OCI-LY3 (cell line): Measurements from ENCODE around the gene MYO1F.

Experiments used
- H2AFZ ChIP-seq: fragments of 200-600, 300-600 bp; shearing (Covaris generic); 2 replicates; pipeline ENCODE4 v1.6.0; 2014; ENCODE audit warnings: antibody characterized with exemption, low read depth, low read length
- H3K27ac ChIP-seq: fragments of 200-600, 300-600 bp; sonication (generic); 2 replicates; pipeline ENCODE4 v1.5.1; 2014; ENCODE audit warnings: mild to moderate bottlenecking, low read length, moderate library complexity, mixed read lengths
- H3K27me3 ChIP-seq: fragments of 200-600, 300-600 bp; sonication (generic); 2 replicates; pipeline ENCODE4 v1.6.1; 2014; ENCODE audit warnings: low read depth, low read length, mixed read lengths
- H3K36me3 ChIP-seq: fragments of 200-600, 300-600 bp; sonication (generic); replicated peaks from 2 replicates; pipeline ENCODE3; 2014; ENCODE audit warnings: low read depth, low read length, mixed read lengths
- H3K4me1 ChIP-seq: fragments of 300-600, 200-600 bp; sonication (generic); 2 replicates; pipeline ENCODE4 v1.6.1; 2014; ENCODE audit warnings: low read length, mixed read lengths
- H3K4me2 ChIP-seq: fragments of 200-600, 300-600 bp; sonication (generic); 2 replicates; pipeline ENCODE4 v1.6.1; 2014; ENCODE audit warnings: low read length, mixed read lengths
- H3K4me3 ChIP-seq: fragments of 300-600, 200-600 bp; sonication (generic); 2 replicates; pipeline ENCODE4 v1.5.1; 2014; ENCODE audit warnings: antibody characterized with exemption, mild to moderate bottlenecking, low read length, moderate library complexity
- H3K79me2 ChIP-seq: fragments of 300-600, 200-600 bp; shearing (Covaris generic); 2 replicates; pipeline ENCODE4 v1.6.1; 2014; ENCODE audit warnings: mild to moderate bottlenecking, low read length, mixed read lengths
- H3K9ac ChIP-seq: fragments of 300-600, 200-600 bp; shearing (Covaris generic); 2 replicates; pipeline ENCODE4 v1.6.0; 2014; ENCODE audit warnings: mild to moderate bottlenecking, low read length, moderate library complexity
- H3K9me3 ChIP-seq: fragments of 200-600, 300-600 bp; shearing (Covaris generic); 2 replicates; pipeline ENCODE4 v1.6.1; 2014; ENCODE audit warnings: low read length, mixed read lengths; ENCODE audit not compliant: insufficient read depth
- H4K20me1 ChIP-seq: fragments of 200-600, 300-600 bp; sonication (generic); 2 replicates; pipeline ENCODE4 v1.6.1; 2016; ENCODE audit warnings: low read length, mixed read lengths; ENCODE audit not compliant: insufficient read depth
- EZH2phosphoT487 ChIP-seq: fragments of 200-600 bp; shearing (Covaris generic); IDR thresholded peaks from 2 replicates; pipeline ENCODE4 v1.6.1; 2018; ENCODE audit warnings: antibody characterized with exemption, mixed run types, low read depth
- TF ChIP-seq, protein P1 (sequence below): fragments of 200-600, 300-600 bp; sonication (generic); IDR thresholded peaks from 2 replicates; pipeline ENCODE4 v1.5.1; 2014; ENCODE audit warnings: antibody characterized with exemption, low read length, low read depth

MYO1F gene

DNA sequence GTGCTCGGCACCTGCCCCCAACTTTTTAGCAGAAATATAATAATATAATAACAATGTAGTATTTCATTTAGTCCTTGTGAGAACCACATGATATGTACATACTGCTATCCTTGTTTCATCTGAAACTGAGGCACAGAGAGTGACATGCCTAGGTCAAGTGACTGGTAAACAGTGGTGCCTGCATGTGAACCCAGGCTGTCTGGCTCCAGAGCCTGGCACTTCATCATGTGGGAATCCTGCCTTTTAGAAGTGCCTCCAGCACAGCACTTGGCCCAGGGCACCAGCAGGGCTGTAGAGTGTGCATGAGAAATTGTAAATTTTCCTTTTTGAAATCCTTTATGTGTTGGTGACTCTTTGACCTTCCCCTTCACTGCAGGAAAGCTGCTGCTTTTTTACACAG, 102.2 kb downstream of the MYO1F start:
- peaks cover 60% of the 10 kb centered on the region for H3K36me3 ChIP-seq
- H3K79me2 ChIP-seq = peaks cover 86% of the 10 kb centered on the region

DNA sequence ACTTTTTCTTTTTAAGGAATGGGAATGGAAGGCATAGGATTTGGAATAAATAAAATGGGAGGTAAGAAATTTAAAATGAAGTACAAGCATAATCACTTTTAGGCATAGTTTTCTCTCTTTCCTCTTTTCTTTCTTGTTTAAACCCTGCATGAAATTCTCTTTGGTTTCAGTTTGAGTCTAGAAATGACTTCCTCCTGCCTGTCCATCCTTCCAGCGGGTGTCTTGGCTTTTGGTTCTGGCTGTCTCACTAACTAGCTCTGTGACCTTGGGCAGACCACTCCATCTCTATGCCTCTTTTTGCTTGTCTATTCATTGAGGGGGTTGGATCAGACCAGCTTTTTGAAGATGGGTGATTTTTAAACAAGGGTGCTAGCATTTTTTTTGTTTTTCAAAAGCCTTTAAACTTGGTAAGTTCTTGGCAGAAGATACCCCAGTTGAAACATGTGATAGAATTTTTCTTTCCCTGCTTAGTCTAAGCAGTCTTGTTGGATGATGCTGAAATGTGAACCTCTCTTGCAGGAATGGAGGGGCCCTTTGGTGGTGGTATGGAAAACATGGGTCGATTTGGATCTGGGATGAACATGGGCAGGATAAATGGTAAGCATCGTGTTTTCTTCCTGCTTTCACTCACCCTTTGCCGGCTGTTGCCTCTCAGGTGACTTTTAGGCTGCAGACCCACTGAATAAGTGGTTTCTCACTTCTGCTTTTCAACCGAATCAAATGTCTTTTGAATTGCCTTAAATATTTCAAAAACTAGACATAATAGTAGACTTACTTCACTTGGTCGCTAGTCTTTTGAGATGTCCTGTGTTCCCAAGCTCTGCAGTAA, 103.4 kb downstream of the MYO1F start:
- Histone ChIP-seq H3K4me1 (peaks cover 65% of the 10 kb centered on the region), H3K79me2 (peaks cover 86% of the 10 kb centered on the region), H3K4me2 (peak overlapping the region; percentile 72), H3K27ac (peak overlapping the region; percentile 95), H3K9me3 (no peaks in the 10 kb centered on the region), H3K36me3 (peaks cover 67% of the 10 kb centered on the region), H4K20me1 (peaks cover 40% of the 10 kb centered on the region), H3K9ac (peak overlapping the region; percentile 68), H3K27me3 (no peaks in the 10 kb centered on the region), H2AFZ (no peak overlapping the region), H3K4me3 (peak overlapping the region; percentile 55)
- TF ChIP-seq, protein P1, sequence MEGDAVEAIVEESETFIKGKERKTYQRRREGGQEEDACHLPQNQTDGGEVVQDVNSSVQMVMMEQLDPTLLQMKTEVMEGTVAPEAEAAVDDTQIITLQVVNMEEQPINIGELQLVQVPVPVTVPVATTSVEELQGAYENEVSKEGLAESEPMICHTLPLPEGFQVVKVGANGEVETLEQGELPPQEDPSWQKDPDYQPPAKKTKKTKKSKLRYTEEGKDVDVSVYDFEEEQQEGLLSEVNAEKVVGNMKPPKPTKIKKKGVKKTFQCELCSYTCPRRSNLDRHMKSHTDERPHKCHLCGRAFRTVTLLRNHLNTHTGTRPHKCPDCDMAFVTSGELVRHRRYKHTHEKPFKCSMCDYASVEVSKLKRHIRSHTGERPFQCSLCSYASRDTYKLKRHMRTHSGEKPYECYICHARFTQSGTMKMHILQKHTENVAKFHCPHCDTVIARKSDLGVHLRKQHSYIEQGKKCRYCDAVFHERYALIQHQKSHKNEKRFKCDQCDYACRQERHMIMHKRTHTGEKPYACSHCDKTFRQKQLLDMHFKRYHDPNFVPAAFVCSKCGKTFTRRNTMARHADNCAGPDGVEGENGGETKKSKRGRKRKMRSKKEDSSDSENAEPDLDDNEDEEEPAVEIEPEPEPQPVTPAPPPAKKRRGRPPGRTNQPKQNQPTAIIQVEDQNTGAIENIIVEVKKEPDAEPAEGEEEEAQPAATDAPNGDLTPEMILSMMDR = no peak; the same call in 1 of the 2 replicates
- no peak for TF ChIP-seq EZH2phosphoT487

More for the DNA sequence above, 102.2 kb downstream of the MYO1F start:
- Histone ChIP-seq H3K27me3 (no peaks in the 10 kb centered on the region), H3K27ac (peak overlapping the region; percentile 95), H3K4me3 (peak overlapping the region; percentile 55; the same call in 1 of the 2 replicates), H3K9ac (peak overlapping the region; percentile 57), H3K4me1 (peaks cover 61% of the 10 kb centered on the region), H3K4me2 (peak overlapping the region; percentile 72), H3K9me3 (no peaks in the 10 kb centered on the region), H4K20me1 (peaks cover 33% of the 10 kb centered on the region), H2AFZ (no peak overlapping the region)
- no peak for TF ChIP-seq EZH2phosphoT487
- TF ChIP-seq, protein P1 = no peak
